ENCODE measurements around the gene APAF1.

The APAF1 gene

DNA sequence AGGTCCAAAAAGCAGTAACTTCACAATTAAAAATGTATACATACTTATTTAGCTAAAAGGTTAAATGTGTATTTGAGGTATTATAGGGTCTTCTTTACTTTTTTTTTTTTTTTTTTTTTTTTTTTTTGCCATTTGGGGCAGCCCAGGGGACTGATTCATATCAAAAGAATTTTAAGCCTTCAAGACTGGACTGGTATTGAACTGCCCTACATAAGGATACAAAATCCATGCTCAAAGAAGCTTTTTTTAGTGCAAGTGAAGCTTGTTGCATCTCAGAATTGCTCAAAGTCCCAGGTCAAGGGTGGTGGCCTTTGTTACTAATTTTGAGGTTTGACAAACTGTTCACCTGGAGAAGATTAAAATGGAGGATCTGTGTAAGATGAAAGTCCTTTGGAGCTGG, 124.0 kb downstream of the APAF1 start:
- no peak for DNase-seq

- DNase-seq = no peak
These were observed 125.1 kb downstream of the APAF1 start for GRCh38 chr12:98770230-98770629.

GRCh38 chr12:98771811-98772752, 127.0 kb downstream of the APAF1 start:
- no peak for DNase-seq

DNA sequence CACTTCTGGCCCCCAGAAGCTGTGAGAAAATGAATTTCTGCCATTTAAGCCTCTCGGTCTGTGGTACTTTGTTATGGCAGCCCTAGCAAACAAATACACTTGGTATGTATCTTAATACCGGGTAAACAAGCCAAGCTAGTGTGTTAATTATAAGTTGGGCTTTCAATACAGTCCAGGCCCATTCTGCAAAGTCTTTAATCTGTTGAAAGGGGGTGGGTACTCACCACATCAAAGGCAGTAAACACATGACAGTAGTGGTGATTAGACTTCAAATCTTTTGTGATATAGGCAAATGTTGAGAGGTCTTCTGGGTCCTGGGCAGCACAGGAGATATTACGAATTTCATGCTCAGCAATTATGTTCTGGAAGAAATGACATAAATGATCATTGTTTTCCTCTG, 127.7 kb downstream of the APAF1 start:
- no peak for DNase-seq

GRCh38 chr12:98780261-98780660, 135.2 kb downstream of the APAF1 start:
- no peak for DNase-seq

DNA sequence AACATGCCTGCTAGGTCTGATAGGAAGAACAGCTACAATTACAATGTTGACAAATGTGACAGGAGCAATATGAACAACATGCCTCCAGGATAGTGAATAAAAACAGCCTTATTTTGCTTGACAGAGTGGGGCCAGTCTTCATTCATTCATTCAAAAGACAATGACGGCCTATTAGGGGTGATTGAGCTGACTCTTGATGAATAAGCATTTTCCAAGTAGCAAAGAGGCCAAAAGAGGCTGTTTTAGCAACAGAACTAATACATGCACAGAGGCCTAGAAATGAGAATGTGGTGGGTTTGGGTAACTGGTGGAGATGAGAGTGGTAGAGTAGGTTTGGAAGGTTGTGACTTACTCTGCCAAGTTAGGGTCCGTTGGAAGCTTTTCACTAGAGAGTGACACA, 138.3 kb downstream of the APAF1 start:
- no peak for DNase-seq

Measured in NCI-H1417 treated with DMSO at 0.1 percent for 48 hours (cell line).